Ascending aorta (tissue), 2 donors: Measurements from ENCODE around the gene SELENON. TPM values are rescaled to one million over a fixed set of nuclear protein-coding genes. Genes with fewer than 3 reads are reported as not detected.

Source experiments
- DNase-seq, 2 donors: peaks; one replicate each; pipeline ENCODE4 v3.0.0-alpha.2; 2019; ENCODE audit warnings: low spot score in 2 of 2
- H3K27ac ChIP-seq, 2 donors: fragments of 200-600 bp; sonication (generic); one replicate each; pipeline ENCODE4 v1.5.1; 2016 to 2017; ENCODE audit warnings: mild to moderate bottlenecking in 1 of 2
- H3K27me3 ChIP-seq: fragments of 200-600 bp; sonication (generic); one replicate; pipeline ENCODE4 v1.5.1; 2017
- H3K36me3 ChIP-seq, 2 donors: fragments of 200-600 bp; sonication (generic); one replicate each; pipeline ENCODE4 v1.5.1; 2016
- H3K4me1 ChIP-seq, 2 donors: fragments of 200-600 bp; sonication (generic); one replicate each; pipeline ENCODE4 v1.5.1; 2016 to 2017; ENCODE audit warnings: mild to moderate bottlenecking in 1 of 2
- H3K4me3 ChIP-seq, 2 donors: fragments of 200-600 bp; sonication (generic); one replicate each; pipeline ENCODE4 v1.5.1; 2016 to 2017; ENCODE audit warnings: mild to moderate bottlenecking in 1 of 2
- H3K9me3 ChIP-seq, 2 donors: fragments of 200-600 bp; sonication (generic); one replicate each; pipeline ENCODE4 v1.5.1; 2016
- CTCF ChIP-seq, 3 experiments: fragments of 200-600 bp in 2 of 3; fragments of 450-650 bp in 1 of 3; sonication (generic) in 2 of 3; IDR thresholded peaks; one replicate each; pipeline ENCODE4 v1.5.1; 2016 to 2019; ENCODE audit warnings: antibody characterized with exemption in 3 of 3, mild to moderate bottlenecking in 1 of 3, moderate library complexity in 1 of 3
- intact Hi-C: fragments of 100-400 bp; cut with DNase I; formaldehyde crosslinking; loops from one replicate; pipeline ENCODE4 v1.15.1; 2023
- total RNA-seq: library from RNA; depleted of rRNA; stranded (reverse); fragments of >200 nt; gene quantifications from one replicate; pipeline ENCODE4 v1.1.0, GENCODE V29; 2016

The SELENON gene
- total RNA-seq, 1 donor from 2014 or later: 208 TPM

GRCh38 chr1:25772692-25773245, 27.2 kb upstream of the SELENON start:
- Histone ChIP-seq H3K27ac (no peak overlapping the region), H3K4me1 (no peaks in the 10 kb centered on the region), H3K36me3 (peaks cover 0 to 7% of the 10 kb centered on the region in 2 donors), H3K27me3 (no peaks in the 10 kb centered on the region), H3K4me3 (no peak overlapping the region), H3K9me3 (no peaks in the 10 kb centered on the region)
- no peak for TF ChIP-seq CTCF (IDR thresholded peaks at IDR 0.05)
- DNase-seq: no peak
- intact Hi-C loops: no loop called here

- DNase-seq: no peak
- H3K36me3 ChIP-seq: peaks cover 5 to 13% of the 10 kb centered on the region in 2 donors
Measured at GRCh38 chr1:25773441-25774125, 26.4 kb upstream of the SELENON start.

GRCh38 chr1:25774206-25774803, 25.7 kb upstream of the SELENON start:
- no peak overlapping the region for H3K4me3 ChIP-seq
- H3K27me3 ChIP-seq: no peaks in the 10 kb centered on the region
- H3K9me3 ChIP-seq: no peaks in the 10 kb centered on the region
- no peak for DNase-seq
- intact Hi-C loops: no loop called here
- TF ChIP-seq CTCF (IDR thresholded peaks at IDR 0.05): no peak
- peaks cover 5 to 19% of the 10 kb centered on the region in 2 donors for H3K36me3 ChIP-seq
- H3K4me1 ChIP-seq: no peaks in the 10 kb centered on the region
- H3K27ac ChIP-seq: no peak overlapping the region

More at GRCh38 chr1:25773441-25774125, 26.4 kb upstream of the SELENON start:
- Histone ChIP-seq H3K27me3 (no peaks in the 10 kb centered on the region), H3K4me1 (no peaks in the 10 kb centered on the region), H3K9me3 (no peaks in the 10 kb centered on the region), H3K27ac (no peak overlapping the region), H3K4me3 (no peak overlapping the region)
- no peak for TF ChIP-seq CTCF (IDR thresholded peaks at IDR 0.05)
- intact Hi-C loops: no loop called here

GRCh38 chr1:25774921-25775771, 24.8 kb upstream of the SELENON start:
- H3K27me3 ChIP-seq: no peaks in the 10 kb centered on the region
- intact Hi-C loops: no loop called here
- no peak overlapping the region for H3K4me3 ChIP-seq
- H3K4me1 ChIP-seq: no peaks in the 10 kb centered on the region
- H3K36me3 ChIP-seq: peaks cover 5 to 19% of the 10 kb centered on the region in 2 donors
- no peak for TF ChIP-seq CTCF (IDR thresholded peaks at IDR 0.05)
- no peak overlapping the region for H3K27ac ChIP-seq
- DNase-seq: no peak
- no peaks in the 10 kb centered on the region for H3K9me3 ChIP-seq

GRCh38 chr1:25779388-25779787, 20.6 kb upstream of the SELENON start:
- Histone ChIP-seq H3K27ac (no peak overlapping the region), H3K4me3 (no peak overlapping the region), H3K27me3 (no peaks in the 10 kb centered on the region), H3K9me3 (no peaks in the 10 kb centered on the region), H3K4me1 (no peaks in the 10 kb centered on the region), H3K36me3 (peaks cover 5 to 19% of the 10 kb centered on the region in 2 donors)
- no peak for DNase-seq
- TF ChIP-seq CTCF (IDR thresholded peaks at IDR 0.05): no peak
- intact Hi-C loops: no loop called here
